DMS114 treated with DMSO at 0.1 percent for 48 hours (cell line): Measurements from ENCODE around the gene IGSF1.
"Not testable (repeated sequence)": the region's sequence is repeated elsewhere in the genome, so short reads cannot be mapped to it uniquely, and the experiment has no call there.

Experiments
- DNase-seq: peaks from one replicate; lab custom pipeline; 2025; ENCODE audit not compliant: unreplicated experiment; lab: John Stamatoyannopoulos, UW

Gene IGSF1

DNA sequence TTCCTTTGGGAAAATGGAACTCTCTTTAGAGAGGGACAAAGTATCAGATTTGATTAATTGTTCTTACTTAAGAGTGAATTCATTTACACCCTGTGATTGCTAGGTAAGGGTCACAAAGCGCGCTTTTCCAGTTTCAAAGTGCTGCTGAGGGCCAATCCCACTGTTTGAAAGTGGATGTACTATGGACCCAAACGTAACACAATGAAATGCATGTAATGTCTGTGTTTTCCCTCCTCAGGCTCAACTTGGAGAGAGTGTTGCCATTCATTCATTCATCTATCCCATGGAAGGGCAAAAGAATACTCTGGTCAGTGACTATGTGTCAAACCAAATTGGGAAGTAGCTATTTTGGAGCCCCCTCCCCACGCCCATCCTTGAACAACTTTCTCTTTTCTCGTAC, 16.1 kb downstream of the IGSF1 start:
- no peak for DNase-seq

DNA sequence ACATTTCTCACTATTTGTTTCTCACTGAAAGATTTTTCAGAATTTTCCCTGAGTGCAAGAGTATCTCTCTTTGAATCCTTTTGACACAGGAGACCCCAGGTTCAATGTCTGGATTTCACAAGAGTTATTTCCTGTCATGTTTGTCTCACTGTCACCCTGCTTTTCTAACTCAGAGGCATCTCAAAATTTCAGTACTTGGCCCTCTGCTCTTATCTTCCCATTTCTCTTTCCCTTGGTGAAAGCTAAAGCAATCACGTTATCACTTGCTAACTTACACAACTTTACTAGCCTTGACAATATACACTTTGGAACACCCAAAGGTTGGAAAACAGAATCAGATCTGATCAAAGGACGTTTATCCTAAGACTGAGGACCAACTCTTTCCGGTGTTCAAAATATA, 17.3 kb downstream of the IGSF1 start:
- DNase-seq: no peak

- DNase-seq: no peak
These were observed 17.8 kb downstream of the IGSF1 start for GRCh38 chrX:131271274-131271673.

GRCh38 chrX:131270080-131270479, 19.0 kb downstream of the IGSF1 start:
- no peak for DNase-seq

DNA sequence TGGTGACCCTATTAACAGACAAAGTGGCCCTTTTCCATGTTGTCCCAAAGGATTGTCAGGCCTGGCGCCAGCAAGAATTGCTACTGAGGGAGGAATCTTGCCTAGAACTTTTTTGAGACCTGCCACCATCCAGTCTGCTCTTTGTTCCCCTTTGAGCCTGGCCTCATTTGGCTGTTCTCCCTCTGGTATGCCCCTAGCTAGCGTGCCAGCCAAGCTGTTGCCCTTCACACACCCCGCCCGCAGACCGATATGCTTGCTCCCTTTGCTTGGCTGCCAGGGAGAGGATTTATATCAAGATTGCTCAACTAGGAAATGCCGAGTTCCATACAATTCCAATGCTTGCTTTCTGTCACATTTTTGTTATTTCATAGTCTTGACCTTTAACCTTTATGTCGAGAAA, 24.4 kb downstream of the IGSF1 start:
- no peak for DNase-seq

DNA sequence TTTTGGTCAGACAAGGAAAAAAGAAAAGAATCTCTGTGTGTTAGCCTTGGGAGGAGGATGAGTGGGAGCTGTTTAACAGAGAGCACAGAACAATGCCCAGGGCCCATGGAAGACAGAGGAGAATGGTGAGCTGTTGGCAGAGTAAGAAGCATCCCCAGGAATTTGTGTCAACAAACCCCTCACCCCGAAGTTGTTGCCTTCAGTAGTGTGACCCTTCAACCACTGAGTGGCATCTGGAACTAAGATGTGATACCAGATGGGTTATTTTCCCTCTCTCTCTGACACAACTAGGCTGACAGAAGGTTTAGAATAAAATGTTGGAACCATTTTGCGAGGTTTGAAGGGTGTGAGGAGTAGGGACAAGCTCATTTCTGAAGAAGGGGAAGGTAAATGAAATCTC, 25.1 kb downstream of the IGSF1 start:
- DNase-seq: no peak

DNA sequence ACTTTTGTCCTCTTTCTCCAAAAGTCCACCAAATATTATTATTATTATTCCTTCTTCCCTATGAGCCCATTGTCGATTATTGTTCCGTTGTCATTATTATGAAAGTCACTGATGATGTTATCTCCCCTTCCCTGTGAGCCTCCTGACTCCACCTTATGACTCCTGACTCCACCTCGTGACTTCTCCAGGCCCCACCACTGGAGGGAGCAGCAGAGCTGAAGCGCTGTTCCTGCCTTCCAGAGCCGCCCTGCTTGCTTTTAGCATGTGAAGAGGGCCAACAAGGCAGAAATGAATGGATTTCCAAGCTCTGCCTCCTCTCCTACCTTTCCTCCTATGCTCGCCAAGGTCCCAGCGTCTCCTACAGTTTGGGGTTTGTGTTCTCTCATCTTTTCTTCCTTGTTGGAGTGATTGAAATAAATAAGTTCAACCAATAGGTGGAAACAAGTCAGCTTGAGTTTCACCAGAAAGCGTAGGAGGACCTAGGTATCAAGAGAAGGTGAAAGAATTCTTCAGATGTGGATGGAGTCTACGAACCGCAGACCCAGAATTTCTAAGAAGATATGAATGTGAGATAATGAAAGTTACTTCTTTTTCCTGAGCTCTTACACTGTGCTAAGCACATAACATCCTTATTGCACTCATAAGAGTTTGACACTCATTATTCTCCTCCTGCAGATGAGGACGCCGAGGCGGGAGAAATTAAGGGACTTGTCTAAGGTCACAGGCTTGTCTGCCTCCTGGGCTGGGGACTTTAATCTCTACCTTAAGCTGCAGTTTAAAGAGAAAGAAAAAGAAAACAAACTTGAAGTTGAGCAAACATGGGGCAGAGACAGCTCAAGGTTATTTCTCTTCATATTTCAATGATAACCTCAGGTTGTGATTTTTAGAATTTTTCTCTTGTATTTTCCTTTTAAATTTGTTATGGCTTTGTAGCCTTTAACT, 26.1 kb downstream of the IGSF1 start:
- DNase-seq: no peak

- no peak for DNase-seq
These were observed 26.9 kb downstream of the IGSF1 start for GRCh38 chrX:131262200-131262599.

DNA sequence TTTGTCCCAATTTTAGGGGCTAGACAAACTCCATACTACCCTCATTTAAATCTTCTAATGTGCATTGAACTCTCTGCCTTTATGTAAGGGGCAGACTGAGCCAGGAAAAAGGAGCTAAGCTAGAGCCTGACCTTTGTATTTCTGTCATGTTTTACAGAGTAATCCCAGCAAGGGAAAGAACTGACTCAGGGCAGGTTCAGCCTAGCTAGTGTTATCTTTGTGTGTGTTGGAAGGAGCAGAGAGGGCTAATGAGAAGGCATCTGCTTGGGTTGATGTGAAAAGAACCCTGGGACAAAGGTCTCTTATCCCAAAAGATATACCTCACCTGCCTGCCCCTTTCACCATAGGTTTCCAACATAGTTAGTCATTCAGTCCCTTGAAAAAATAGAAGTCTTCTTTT, 31.7 kb downstream of the IGSF1 start:
- no peak for DNase-seq

- not testable (repeated sequence) for DNase-seq
These were observed 37.9 kb downstream of the IGSF1 start for GRCh38 chrX:131250984-131251738.

DNA sequence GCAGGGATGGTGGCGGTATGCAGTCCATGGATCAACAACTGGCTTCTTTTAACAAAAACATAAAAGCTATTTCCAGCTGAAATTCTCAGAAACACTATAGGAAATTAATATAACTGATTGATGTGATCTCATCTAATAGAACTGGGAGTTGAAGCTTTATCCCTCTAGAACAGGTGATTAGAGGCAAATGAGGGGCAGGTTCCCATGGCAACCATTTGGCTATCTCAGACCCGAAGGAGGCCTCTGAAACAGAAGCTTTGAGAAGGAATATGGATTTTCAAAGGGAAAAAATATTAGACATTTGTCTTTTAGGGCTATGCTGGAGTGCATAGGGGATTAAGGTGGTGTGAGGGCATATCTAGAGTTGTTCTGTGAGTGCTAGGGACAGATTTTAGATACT, 50.0 kb downstream of the IGSF1 start:
- DNase-seq: no peak

DNA sequence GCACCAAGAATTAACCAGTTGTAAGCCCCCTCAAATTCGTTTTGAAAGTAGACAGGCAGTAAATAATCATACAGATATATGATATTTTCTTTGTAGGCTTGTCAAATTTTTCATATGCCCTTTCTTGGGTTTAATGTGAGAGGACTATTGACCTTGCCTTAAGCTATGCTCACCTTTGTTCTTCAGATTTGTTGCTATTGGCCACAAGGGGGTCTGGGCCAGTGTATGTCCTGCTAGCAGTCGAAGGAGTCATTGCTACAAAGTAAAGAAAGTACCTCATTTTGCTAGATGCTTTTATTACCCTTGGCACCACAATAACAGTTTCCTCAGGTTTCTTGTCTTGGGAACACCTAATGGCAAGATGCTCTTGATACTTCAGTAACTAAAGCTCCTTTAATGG, 51.7 kb downstream of the IGSF1 start:
- DNase-seq: no peak

DNA sequence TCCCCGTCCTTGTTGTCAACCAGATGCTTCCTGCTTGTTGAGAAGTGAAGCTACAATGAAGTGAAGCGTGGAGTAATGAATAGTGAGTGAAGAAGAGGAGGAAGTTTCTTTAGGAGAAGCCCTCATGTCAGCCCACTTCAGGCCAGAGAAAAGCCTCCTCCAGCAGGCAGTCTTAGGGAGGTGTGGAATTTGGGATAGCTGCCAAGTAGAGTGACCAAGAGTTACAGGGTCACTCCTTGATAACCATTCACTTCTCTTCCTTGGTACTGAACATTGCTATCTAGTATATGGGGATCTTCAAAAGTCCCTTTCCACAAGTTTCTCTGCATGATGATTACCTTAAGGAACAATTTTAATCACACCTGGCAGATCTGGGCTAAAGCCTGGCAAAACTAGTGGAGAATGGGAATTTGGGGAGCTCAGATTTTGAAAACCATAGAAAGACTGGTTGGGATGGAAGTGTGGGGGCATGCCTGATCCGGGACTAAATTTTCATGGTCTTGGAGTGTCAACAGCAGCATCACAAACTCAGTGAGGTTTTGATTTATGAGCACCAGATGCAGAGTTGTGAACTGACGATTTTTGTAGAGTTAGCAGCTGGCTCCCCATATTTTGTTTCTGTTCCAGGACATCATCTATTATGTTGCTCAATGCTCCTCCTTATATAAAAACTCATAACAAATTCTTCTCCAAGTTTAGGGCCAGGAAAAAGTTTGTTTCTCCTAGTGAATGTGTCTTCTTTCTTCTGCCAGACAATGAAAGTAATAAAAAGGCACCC, 53.1 kb downstream of the IGSF1 start:
- no peak for DNase-seq

GRCh38 chrX:131227608-131228007, 61.5 kb downstream of the IGSF1 start:
- DNase-seq: no peak

DNA sequence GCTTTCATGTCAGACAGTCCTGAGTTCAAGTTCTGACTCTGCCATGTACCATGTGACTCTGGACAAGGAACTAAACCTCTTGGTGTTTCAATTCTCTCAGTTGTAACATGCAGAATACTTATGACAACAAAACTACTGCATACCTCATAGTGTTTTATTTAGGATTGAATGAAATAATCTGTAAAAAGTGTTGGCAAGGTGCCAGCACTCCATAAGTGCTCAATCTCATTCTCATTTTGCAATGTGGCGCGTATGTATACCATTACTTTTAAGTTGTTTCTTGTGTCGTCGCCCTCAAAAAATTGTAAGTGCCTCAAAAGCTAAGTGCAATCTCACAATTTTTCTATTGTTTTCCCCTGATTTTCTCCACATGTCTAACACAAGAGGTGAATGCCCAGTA, 62.5 kb downstream of the IGSF1 start:
- no peak for DNase-seq

DNA sequence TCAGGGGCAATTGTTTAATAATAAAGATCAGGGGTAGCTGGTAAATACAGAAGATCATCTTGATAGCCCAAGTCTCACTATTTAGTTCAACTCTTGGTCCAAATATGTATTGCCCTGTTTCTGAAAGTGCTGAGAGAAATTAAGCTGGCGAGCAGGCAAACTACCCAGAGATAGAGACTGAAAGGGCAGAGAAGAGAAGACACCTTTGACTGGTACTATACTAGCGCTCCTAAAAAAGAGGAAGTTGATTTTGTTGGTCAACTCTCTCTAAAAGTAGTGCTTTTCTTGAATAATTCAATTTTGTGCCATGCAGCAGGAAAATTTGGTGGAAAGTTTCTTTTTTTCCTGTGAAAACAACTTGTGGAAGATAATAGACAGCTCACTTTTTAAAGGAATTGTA, 64.0 kb downstream of the IGSF1 start:
- DNase-seq: no peak
